ENCODE data around the gene TGFB3.

Gene TGFB3

GRCh38 chr14:75959031-75959430 lies 22.8 kb downstream of the TGFB3 start:
- Histone ChIP-seq H3K9me3 (ENCODE audit: control insufficient read depth, insufficient read depth, low read depth, low read length) (no peaks in the 10 kb centered on the region), H3K36me3 (ENCODE audit: control insufficient read depth, insufficient read depth, low read length) (no peaks in the 10 kb centered on the region), H3K27me3 (ENCODE audit: control insufficient read depth, insufficient read depth, low read length) (no peaks in the 10 kb centered on the region), H3K27ac (ENCODE audit: low read depth, low read length) (no peak overlapping the region), H3K4me1 (ENCODE audit: control insufficient read depth, insufficient read depth, low read length) (no peaks in the 10 kb centered on the region), H3K9ac (ENCODE audit: low read length) (no peak overlapping the region), H3K4me3 (ENCODE audit: low read depth, low read length) (no peak overlapping the region)

DNA sequence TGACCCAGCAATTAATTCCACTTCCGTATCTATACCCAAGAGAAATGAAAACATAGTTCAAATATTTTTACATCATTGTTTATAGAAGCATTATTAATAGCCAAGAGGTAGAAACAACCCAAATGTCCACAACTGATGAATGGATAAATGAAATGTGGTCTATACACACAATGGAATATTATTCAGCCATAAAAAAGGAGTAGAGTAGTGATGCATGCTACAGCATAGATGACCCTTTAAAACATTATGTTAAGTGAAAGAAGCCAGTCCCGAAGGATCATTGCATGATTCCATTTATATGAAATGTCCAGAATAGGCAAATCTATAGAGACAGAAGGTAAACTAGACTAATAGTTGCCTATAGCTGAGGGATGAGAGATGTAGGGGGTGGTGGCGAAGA lies 29.3 kb downstream of the TGFB3 start:
- Histone ChIP-seq H3K36me3 (ENCODE audit: control insufficient read depth, insufficient read depth, low read length) (no peaks in the 10 kb centered on the region), H3K4me1 (ENCODE audit: control insufficient read depth, insufficient read depth, low read length) (no peaks in the 10 kb centered on the region), H3K9me3 (ENCODE audit: control insufficient read depth, insufficient read depth, low read depth, low read length) (no peaks in the 10 kb centered on the region), H3K27ac (ENCODE audit: low read depth, low read length) (no peak overlapping the region), H3K4me3 (ENCODE audit: low read depth, low read length) (no peak overlapping the region), H3K27me3 (ENCODE audit: control insufficient read depth, insufficient read depth, low read length) (no peaks in the 10 kb centered on the region), H3K9ac (ENCODE audit: low read length) (no peak overlapping the region)

DNA sequence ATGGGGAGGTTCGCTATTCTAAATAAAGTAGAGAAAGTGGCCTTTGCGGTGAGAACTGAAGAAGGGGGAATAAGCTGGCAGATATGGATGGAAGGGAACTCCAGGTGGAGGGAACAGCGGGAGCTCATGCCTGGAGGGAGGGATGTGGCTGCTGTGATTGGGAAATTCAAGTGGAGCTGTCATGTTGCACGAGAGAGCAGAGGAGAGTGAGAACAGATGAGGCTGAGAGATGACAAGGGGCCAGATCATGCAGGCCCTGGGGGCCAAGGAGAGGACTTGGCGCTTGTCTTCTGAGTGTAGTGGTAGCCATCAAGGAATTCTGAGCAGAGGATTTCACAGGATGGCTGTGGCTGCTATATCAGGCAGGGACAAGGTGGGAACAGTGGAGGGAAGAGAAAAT lies 35.0 kb downstream of the TGFB3 start:
- Histone ChIP-seq H3K4me1 (ENCODE audit: control insufficient read depth, insufficient read depth, low read length) (no peaks in the 10 kb centered on the region), H3K9ac (ENCODE audit: low read length) (no peak overlapping the region), H3K4me3 (ENCODE audit: low read depth, low read length) (no peak overlapping the region), H3K27me3 (ENCODE audit: control insufficient read depth, insufficient read depth, low read length) (no peaks in the 10 kb centered on the region), H3K9me3 (ENCODE audit: control insufficient read depth, insufficient read depth, low read depth, low read length) (no peaks in the 10 kb centered on the region), H3K36me3 (ENCODE audit: control insufficient read depth, insufficient read depth, low read length) (no peaks in the 10 kb centered on the region), H3K27ac (ENCODE audit: low read depth, low read length) (no peak overlapping the region)

DNA sequence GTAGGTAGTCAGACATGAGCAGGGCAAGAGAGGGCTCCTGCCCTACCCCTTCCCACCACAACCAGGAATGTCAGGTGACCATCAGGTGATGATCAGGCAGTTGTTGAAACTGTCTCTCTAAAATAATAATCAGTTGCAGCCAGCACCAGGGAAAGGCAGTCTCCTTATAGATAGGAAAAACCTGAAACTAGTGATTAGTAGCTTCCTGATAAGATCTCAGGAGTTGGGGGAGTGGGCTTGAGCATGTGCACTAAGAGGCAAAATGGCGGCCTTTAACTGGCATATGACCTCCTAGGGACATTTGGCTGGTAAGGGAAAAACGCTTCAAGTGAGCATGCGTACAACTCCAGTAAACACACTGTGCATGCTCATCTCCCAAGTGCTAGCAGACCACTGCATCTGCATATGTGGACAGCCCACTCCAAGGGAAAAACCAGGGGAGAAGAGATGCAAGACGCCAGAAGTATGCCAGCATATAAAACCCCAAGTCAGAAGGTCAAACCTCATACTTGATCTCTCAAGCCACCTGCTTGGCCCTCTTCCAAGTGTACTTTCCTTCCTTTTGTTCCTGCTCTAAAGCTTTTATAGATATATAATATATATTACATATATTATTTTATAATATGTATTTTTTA lies 37.1 kb downstream of the TGFB3 start:
- Histone ChIP-seq H3K9me3 (ENCODE audit: control insufficient read depth, insufficient read depth, low read depth, low read length) (no peaks in the 10 kb centered on the region), H3K27ac (ENCODE audit: low read depth, low read length) (no peak overlapping the region), H3K9ac (ENCODE audit: low read length) (no peak overlapping the region), H3K27me3 (ENCODE audit: control insufficient read depth, insufficient read depth, low read length) (no peaks in the 10 kb centered on the region), H3K4me3 (ENCODE audit: low read depth, low read length) (no peak overlapping the region), H3K36me3 (ENCODE audit: control insufficient read depth, insufficient read depth, low read length) (no peaks in the 10 kb centered on the region), H3K4me1 (ENCODE audit: control insufficient read depth, insufficient read depth, low read length) (no peaks in the 10 kb centered on the region)

DNA sequence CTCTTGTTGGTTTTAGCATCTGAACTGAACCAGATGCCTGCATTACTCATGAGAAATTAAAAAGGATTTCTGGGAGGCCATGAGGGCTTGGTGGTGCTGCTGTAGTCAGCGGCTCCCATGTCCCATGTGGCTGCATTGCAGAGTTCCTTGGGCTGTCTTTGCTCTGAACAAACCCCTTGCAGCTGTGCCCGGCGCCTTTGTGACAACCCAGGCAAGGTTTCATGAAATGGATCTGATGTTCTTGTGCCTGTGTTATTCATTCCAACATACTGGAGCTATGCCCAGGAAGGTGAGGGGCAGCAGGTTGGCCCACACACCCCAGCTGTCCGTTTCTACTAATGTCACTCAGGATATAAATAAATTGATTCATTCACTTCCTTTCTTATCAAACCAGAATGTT lies 40.8 kb downstream of the TGFB3 start:
- H3K36me3 ChIP-seq (ENCODE audit: control insufficient read depth, insufficient read depth, low read length) = no peaks in the 10 kb centered on the region
- H3K9me3 ChIP-seq (ENCODE audit: control insufficient read depth, insufficient read depth, low read depth, low read length) = no peaks in the 10 kb centered on the region
- no peak overlapping the region for H3K4me3 ChIP-seq (ENCODE audit: low read depth, low read length)
- H3K27ac ChIP-seq (ENCODE audit: low read depth, low read length) = no peak overlapping the region
- no peak overlapping the region for H3K9ac ChIP-seq (ENCODE audit: low read length)
- H3K4me1 ChIP-seq (ENCODE audit: control insufficient read depth, insufficient read depth, low read length) = no peaks in the 10 kb centered on the region; the same call in 1 of the 2 replicates
- no peaks in the 10 kb centered on the region for H3K27me3 ChIP-seq (ENCODE audit: control insufficient read depth, insufficient read depth, low read length)

- Histone ChIP-seq H3K9ac (ENCODE audit: low read length) (no peak overlapping the region), H3K4me1 (ENCODE audit: control insufficient read depth, insufficient read depth, low read length) (no peaks in the 10 kb centered on the region; the same call in 1 of the 2 replicates), H3K36me3 (ENCODE audit: control insufficient read depth, insufficient read depth, low read length) (no peaks in the 10 kb centered on the region)
Observed at GRCh38 chr14:75939200-75939599, 42.6 kb downstream of the TGFB3 start.

DNA sequence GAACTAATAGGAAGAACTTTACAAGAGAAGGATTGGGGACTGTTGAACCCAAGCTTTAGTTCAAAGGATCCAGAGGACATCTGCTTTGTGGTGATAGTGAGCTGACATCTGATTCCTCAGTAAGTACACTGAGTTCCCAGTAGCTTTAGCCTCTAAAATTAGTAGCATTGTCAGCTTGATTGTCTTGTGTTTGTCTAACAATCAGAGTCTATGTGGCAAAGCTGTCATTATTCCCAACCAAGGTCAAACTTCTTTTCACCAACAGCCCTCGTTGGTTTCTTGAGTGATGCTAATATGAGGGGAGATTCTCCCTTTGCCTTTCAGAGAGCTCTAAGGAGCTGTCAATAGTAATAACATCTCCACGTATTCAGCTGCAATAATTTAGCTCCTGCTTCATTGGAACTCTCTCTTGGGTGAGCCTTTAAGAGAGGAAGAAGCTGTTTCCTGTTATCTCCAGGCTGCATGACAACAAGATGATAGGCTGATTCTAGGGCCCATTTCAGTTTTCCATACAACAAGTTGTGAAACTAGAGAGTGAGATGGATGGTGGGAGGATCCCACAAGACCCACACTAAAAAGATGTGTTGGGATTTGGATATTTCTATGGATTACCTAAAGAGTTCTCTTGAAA lies 46.7 kb downstream of the TGFB3 start:
- H3K27ac ChIP-seq (ENCODE audit: low read depth, low read length) = no peak overlapping the region
- H3K4me1 ChIP-seq (ENCODE audit: control insufficient read depth, insufficient read depth, low read length) = no peaks in the 10 kb centered on the region; the same call in 1 of the 2 replicates
- H3K4me3 ChIP-seq (ENCODE audit: low read depth, low read length) = no peak overlapping the region
- no peak overlapping the region for H3K9ac ChIP-seq (ENCODE audit: low read length)
- no peaks in the 10 kb centered on the region for H3K9me3 ChIP-seq (ENCODE audit: control insufficient read depth, insufficient read depth, low read depth, low read length)
- no peaks in the 10 kb centered on the region for H3K36me3 ChIP-seq (ENCODE audit: control insufficient read depth, insufficient read depth, low read length)
- no peaks in the 10 kb centered on the region for H3K27me3 ChIP-seq (ENCODE audit: control insufficient read depth, insufficient read depth, low read length)

More at GRCh38 chr14:75939200-75939599, 42.6 kb downstream of the TGFB3 start:
- no peak overlapping the region for H3K4me3 ChIP-seq (ENCODE audit: low read depth, low read length)
- no peaks in the 10 kb centered on the region for H3K9me3 ChIP-seq (ENCODE audit: control insufficient read depth, insufficient read depth, low read depth, low read length)
- no peak overlapping the region for H3K27ac ChIP-seq (ENCODE audit: low read depth, low read length)
- H3K27me3 ChIP-seq (ENCODE audit: control insufficient read depth, insufficient read depth, low read length) = no peaks in the 10 kb centered on the region

GRCh38 chr14:75933712-75934296 lies 48.0 kb downstream of the TGFB3 start:
- Histone ChIP-seq H3K9ac (ENCODE audit: low read length) (no peak overlapping the region), H3K9me3 (ENCODE audit: control insufficient read depth, insufficient read depth, low read depth, low read length) (no peaks in the 10 kb centered on the region), H3K4me1 (ENCODE audit: control insufficient read depth, insufficient read depth, low read length) (no peaks in the 10 kb centered on the region; the same call in 1 of the 2 replicates), H3K36me3 (ENCODE audit: control insufficient read depth, insufficient read depth, low read length) (no peaks in the 10 kb centered on the region), H3K27me3 (ENCODE audit: control insufficient read depth, insufficient read depth, low read length) (no peaks in the 10 kb centered on the region), H3K4me3 (ENCODE audit: low read depth, low read length) (no peak overlapping the region), H3K27ac (ENCODE audit: low read depth, low read length) (no peak overlapping the region)

DNA sequence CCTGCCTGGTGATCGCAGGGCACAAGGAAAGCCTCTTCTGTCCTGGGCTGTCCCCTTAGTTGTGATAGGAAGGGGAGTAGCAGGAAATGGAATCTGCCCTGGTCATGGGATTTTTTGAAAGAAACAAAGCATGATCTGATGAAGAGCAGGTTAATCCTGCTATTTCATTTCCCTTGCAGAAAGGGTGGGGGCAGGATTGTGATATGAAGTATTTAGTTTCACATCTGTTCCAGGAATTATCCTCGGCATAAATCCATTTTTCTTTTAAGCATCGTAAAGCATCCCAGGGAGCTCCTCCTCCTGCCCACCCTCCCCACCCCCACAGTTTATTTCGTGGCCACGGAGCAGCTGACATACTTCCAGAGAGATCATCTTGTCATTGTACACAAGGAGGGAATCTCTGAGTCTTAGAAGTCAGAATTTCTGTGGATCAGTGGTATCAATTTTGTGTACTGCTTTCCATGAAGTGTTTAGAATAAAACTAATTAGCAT lies 53.1 kb downstream of the TGFB3 start:
- no peaks in the 10 kb centered on the region for H3K9me3 ChIP-seq (ENCODE audit: control insufficient read depth, insufficient read depth, low read depth, low read length)
- H3K4me1 ChIP-seq (ENCODE audit: control insufficient read depth, insufficient read depth, low read length) = no peaks in the 10 kb centered on the region
- no peak overlapping the region for H3K27ac ChIP-seq (ENCODE audit: low read depth, low read length)
- H3K4me3 ChIP-seq (ENCODE audit: low read depth, low read length) = no peak overlapping the region
- no peak overlapping the region for H3K9ac ChIP-seq (ENCODE audit: low read length)
- H3K27me3 ChIP-seq (ENCODE audit: control insufficient read depth, insufficient read depth, low read length) = no peaks in the 10 kb centered on the region
- H3K36me3 ChIP-seq (ENCODE audit: control insufficient read depth, insufficient read depth, low read length) = no peaks in the 10 kb centered on the region

DNA sequence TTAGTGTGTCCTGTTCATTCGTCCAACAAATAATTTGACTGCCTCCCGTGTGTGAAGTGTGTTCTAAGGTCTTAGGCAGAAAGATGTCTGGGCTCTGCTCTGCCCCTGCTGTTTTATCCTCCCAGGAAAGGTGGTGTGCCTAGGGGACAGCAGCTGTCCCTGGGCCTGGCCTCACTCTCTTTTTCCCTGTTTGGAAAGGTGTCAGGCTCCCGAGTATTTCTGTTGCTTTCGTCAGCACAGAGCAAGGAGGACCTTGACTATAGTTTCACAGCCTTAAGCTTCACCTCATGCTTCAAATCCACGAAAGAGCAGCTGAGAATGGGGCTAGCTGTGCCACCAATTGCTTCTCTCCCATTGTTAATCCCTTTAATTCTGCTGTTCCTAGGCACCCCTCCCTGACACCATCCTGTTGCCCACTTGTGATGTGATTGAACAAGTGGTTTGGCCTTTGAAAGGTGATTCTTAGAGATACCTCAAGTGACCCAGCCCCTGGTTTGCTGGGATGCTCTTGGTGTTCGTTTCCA lies 54.2 kb downstream of the TGFB3 start:
- no peaks in the 10 kb centered on the region for H3K4me1 ChIP-seq (ENCODE audit: control insufficient read depth, insufficient read depth, low read length)
- no peak overlapping the region for H3K9ac ChIP-seq (ENCODE audit: low read length)
- H3K27ac ChIP-seq (ENCODE audit: low read depth, low read length) = no peak overlapping the region
- no peak overlapping the region for H3K4me3 ChIP-seq (ENCODE audit: low read depth, low read length)
- H3K9me3 ChIP-seq (ENCODE audit: control insufficient read depth, insufficient read depth, low read depth, low read length) = no peaks in the 10 kb centered on the region
- no peaks in the 10 kb centered on the region for H3K27me3 ChIP-seq (ENCODE audit: control insufficient read depth, insufficient read depth, low read length)
- H3K36me3 ChIP-seq (ENCODE audit: control insufficient read depth, insufficient read depth, low read length) = no peaks in the 10 kb centered on the region

DNA sequence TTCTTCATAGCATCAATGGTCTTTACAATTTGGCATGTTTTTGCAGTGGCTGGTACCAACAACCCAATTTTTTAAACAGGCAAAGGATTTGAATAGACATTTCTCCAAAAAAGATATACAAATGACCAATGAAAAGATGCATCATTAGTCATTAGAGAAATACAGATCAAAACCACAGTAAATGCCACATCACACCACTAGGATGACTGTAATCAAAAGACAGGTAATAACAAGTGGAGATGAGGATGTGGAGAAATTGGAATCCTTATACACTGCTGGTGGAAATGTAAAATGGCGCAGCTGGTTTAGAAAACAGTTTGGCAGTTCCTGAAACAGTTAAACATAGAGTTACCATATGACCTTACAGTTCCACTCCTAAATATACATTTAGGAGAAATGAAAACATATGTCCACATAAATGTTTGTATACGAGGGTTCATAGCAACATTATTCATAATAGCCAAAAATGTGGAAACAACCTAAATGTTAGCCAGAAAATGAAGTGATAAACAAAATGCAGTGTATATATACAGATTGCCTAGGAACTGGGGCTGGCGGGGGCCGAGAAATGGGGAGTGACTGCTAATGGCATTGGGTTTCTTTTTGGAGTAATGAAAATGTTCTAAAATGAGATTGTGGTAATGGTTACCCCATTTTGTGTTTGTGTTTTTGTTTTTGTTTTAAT lies 55.2 kb downstream of the TGFB3 start:
- Histone ChIP-seq H3K9me3 (ENCODE audit: control insufficient read depth, insufficient read depth, low read depth, low read length) (no peaks in the 10 kb centered on the region), H3K9ac (ENCODE audit: low read length) (no peak overlapping the region), H3K36me3 (ENCODE audit: control insufficient read depth, insufficient read depth, low read length) (no peaks in the 10 kb centered on the region), H3K27me3 (ENCODE audit: control insufficient read depth, insufficient read depth, low read length) (no peaks in the 10 kb centered on the region), H3K27ac (ENCODE audit: low read depth, low read length) (no peak overlapping the region), H3K4me3 (ENCODE audit: low read depth, low read length) (no peak overlapping the region), H3K4me1 (ENCODE audit: control insufficient read depth, insufficient read depth, low read length) (no peaks in the 10 kb centered on the region)

Measured in HUES6 (cell line).